NCI-H1105 treated with DMSO at 0.1 percent for 48 hours (cell line): ENCODE measurements around the gene SPAG16.

Experiments
- DNase-seq: peaks from one replicate; lab custom pipeline; 2025; lab: John Stamatoyannopoulos, UW

SPAG16 gene

GRCh38 chr2:213284105-213285090 lies at the start of gene SPAG16:
TSS of gene SPAG16 (plus strand) at chr2:213284464.
- DNase-seq: peak; percentile 92

DNA sequence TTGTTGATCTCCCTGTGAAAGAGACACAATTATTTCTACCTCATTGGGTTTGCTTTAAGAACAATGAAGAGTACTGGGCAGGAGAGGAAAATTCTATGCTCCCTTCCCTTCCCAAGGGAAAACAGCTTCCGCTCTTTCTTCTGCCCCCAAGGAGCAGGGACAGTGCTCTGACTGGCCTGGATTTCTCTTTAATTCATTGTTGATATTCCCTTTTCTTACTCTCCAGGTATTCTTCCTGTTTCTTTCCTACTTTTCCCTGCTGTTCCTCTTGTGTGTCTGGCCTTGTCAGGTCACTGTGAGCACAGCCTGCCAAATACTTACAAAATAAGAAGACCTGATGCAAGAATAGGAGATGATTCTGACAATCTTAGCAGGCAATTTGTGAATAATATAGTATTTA lies 49.6 kb upstream of the SPAG16 start:
- no peak for DNase-seq

DNA sequence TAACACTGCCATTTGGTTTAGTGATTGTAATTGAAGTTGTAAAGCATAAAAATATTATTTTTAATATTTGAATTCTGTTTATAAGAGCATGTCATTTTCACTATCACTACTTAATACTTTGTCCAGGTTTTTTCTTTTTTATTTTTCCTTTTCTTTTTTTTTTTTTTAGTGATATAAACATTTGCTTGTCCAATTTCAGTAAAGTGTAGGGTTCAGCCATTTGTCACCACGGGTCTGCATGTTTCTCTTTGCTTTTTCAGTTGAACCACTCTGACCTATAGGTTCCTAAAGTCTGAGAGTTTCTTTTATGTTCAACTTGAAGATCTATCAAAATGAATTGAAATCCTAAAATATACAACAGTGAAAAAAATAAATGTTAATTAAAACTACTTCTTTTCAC lies 48.5 kb upstream of the SPAG16 start:
- no peak for DNase-seq

- no peak for DNase-seq
Measured at GRCh38 chr2:213237251-213237650, 47.0 kb upstream of the SPAG16 start.

GRCh38 chr2:213237787-213238186 lies 46.5 kb upstream of the SPAG16 start:
- DNase-seq: no peak

GRCh38 chr2:213238753-213239495 lies 45.3 kb upstream of the SPAG16 start:
- no peak for DNase-seq

DNA sequence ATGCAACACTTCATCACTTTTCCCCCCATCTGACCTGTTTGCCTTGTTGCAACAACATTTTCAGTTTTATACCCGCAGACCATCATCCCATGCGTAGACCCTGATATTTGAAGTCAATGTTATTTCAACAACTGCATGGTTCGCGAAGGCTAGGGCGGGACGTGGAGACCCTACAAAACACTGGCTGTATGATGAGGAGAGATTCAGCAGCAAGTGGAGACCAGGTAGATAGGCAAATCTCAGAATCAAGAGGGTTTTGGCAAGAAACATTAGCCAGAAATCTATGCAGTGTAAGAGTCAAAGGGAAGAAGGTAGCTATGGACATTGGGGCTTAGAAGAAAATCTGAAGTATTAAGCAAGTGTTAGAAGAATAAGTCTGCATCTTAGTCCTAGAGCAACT lies 42.4 kb upstream of the SPAG16 start:
- DNase-seq: no peak

DNA sequence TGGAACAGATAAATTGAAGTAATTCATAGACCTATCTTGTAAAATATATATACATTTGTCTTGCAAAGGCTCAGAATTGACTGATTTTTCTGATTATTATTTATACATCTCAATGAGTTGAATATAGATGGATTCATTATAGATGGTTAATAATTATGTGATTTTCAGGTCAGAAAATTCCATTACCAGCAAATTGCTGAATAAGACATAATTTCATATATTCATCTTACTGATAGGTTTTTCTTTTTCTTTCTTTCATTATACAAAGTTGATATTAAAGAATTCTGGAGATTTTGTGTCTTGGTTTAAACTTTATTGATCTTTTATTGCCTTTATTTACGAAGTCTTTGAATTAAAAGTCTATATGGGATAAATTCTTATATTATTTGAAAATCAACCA lies 41.6 kb upstream of the SPAG16 start:
- no peak for DNase-seq

DNA sequence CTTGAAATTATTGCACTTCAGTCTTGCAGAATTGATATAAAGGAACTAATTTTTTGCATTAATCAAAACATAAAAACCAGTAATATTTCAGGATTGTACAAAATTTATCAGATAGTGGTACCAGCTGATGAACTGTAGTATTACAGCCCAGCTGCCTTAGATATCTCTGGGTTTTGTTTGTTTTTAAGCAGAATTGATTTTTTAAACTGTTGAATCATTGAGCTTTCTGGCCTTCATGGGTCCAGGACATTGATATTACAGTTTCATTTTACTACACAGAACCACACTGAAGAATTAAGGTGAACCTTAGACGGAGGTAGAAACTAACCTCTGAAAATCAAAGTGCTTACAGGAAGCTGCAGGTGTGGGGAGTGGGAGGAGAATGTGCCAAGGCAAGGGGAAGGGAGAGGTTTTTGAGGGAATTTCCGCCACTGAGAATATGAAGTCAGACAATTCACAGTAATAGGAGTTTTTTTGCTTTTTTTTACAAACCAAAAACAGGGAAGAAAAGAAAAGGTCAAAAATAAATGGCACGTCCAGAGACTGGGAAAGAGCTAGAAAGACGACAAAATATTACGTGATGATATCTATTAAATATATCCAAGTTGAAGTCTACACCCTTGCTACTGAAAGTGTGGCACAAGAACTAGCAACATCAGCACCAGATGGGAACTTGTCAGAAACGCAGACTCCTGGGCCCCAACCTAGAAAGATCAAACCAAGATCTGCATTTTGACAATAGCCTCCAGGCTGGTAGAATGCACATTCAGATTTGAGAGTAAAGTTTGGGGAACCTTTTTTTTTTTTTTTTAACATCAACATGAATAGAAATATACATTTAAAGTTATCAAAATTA lies 40.8 kb upstream of the SPAG16 start:
- DNase-seq: no peak

GRCh38 chr2:213246497-213247281 lies 37.6 kb upstream of the SPAG16 start:
- peak; percentile 47 for DNase-seq

DNA sequence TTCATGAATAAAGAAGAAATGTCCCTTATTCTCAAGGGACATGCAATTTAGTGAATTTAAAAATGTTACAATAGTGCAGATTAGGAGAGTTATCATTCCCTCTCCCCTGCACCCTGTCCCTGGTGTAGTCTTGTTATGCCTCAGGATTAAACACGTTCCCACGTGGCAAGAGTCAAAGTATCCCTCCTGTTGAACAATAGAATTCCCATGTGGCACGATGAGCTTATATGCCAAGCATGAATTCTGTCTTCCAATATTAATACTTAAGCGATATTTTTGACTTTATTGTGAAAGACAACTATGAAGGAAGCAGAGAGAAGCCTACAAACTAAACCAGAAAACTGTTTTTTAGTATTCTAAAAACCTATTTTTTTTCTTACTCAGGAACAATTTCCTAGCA lies 36.7 kb upstream of the SPAG16 start:
- DNase-seq: no peak

GRCh38 chr2:213248637-213249036 lies 35.6 kb upstream of the SPAG16 start:
- DNase-seq: no peak

DNA sequence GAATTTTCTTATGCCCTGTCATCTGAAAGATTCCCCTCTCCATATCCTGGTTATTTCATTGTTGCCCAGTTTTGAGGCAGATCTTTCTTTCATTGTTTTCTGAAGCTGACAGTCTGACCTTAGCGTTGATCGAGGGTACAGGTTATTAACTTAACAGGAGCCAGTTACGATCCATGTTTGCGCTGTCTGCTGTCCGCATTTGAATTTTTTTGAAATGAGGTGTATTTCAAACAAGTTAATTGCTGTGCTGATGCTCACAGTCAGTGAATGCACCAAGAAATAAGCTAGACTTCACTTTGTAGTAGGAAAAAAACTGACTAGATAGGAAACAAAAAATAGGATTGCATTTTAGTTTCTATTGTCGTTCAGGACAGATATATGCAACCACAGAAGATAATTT lies 34.8 kb upstream of the SPAG16 start:
- no peak for DNase-seq

- DNase-seq: peak; percentile 70
Measured at GRCh38 chr2:213251618-213252017, 32.6 kb upstream of the SPAG16 start.

- peak; percentile 40 for DNase-seq
Measured at GRCh38 chr2:213252206-213252605, 32.1 kb upstream of the SPAG16 start.

DNA sequence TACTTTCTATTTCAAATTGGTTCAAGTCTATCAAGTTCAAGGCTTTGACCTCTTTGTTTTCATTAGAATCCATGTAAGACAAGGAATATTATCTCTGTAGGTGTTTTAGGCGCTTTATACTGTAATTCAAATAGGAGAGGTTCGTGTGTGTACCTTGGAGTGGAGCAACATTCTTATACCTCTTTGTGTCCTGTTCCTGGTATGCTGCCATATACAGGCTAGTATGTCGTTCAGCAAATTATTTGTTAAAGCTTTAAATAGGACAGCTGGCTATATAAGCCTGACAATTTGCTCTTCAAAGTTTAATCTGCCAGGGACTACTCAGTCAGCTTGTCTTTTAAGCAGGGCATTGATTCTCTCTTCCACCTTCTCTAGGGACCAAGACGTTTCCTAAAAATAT lies 31.1 kb upstream of the SPAG16 start:
- peak; percentile 50 for DNase-seq

- no peak for DNase-seq
Measured at GRCh38 chr2:213259266-213259665, 25.0 kb upstream of the SPAG16 start.

GRCh38 chr2:213261237-213261636 lies 23.0 kb upstream of the SPAG16 start:
- no peak for DNase-seq

- peak; percentile 25 for DNase-seq
Measured at GRCh38 chr2:213261715-213262114, 22.5 kb upstream of the SPAG16 start.

DNA sequence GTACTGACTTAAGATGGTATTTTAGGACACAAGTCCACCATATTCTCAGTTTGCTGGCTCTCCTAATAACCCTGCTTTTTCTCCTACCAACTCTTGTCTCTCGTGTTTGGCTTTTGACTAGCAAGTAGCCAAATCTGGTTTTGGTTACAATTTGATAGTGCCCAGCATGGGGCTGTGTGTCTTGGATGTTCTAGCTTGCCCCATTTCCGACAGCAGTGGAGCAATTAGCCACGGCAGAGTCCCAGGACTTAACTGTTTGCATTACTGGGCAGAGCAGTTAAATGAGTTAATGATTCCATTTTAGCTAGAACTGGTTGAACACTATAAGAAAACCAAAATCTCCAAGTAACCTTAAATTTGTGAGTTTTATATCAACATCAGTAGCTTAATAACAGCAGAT lies 18.6 kb upstream of the SPAG16 start:
- no peak for DNase-seq

DNA sequence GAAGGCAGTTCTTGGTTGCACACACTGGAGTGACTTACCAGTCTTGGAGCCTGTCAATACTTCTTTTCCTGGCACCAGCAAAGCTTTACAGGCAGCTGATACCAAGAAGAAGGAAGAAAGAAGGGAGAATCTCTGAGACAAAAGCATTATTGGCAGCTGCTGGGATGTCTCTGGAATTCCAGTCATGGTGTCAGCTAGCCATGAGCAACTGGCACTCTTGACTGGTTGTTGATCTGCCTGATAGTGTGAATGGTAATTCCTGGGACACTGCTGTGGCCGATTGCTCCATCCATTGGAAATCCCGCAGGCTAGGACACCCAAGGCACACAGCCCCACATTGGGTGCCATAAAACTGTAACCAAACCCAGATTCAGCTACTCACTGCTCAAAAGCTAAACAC lies 17.8 kb upstream of the SPAG16 start:
- no peak for DNase-seq
